GM03348 (cell line): ENCODE measurements around the gene STRN.

Source experiments
- DNase-seq: peaks from one replicate; pipeline ENCODE4 v3.0.0; 2012; ENCODE audit warnings: low spot score

STRN gene

GRCh38 chr2:36797324-36798070 is 168.8 kb downstream of the STRN start:
- DNase-seq, result peak; percentile 29
